HepG2 (cell line): ENCODE measurements around the gene ZSCAN23. TPM values are rescaled to one million over a fixed set of nuclear protein-coding genes. Genes with fewer than 3 reads are reported as not detected.

Experiments
- AKAP8 ChIP-seq: sonication (generic); formaldehyde crosslinking; IDR thresholded peaks from 2 replicates; pipeline ENCODE4 v1.5.1; 2020; ENCODE audit warnings: mild to moderate bottlenecking, missing genetic modification reagents
- DR1 ChIP-seq: sonication (generic); formaldehyde crosslinking; IDR thresholded peaks from 2 replicates; pipeline ENCODE4 v1.8.0; 2021; ENCODE audit warnings: mild to moderate bottlenecking, missing genetic modification reagents, inconsistent platforms
- EEA1 ChIP-seq: sonication (generic); formaldehyde crosslinking; IDR thresholded peaks from 2 replicates; pipeline ENCODE4 v1.5.1; 2020; ENCODE audit warnings: mild to moderate bottlenecking, missing genetic modification reagents, borderline replicate concordance
- IKZF4 ChIP-seq: sonication (generic); formaldehyde crosslinking; IDR thresholded peaks from 2 replicates; pipeline ENCODE4 v1.5.1; 2020; ENCODE audit warnings: borderline replicate concordance, mild to moderate bottlenecking, low read depth, missing genetic modification reagents; ENCODE audit errors: not compliant biosample characterization
- MATR3 ChIP-seq: sonication (generic); formaldehyde crosslinking; IDR thresholded peaks from 2 replicates; pipeline ENCODE4 v1.4.0; 2020; ENCODE audit warnings: missing genetic modification reagents
- MZF1 ChIP-seq: sonication (generic); formaldehyde crosslinking; IDR thresholded peaks from 2 replicates; pipeline ENCODE4 v1.8.1; 2023; ENCODE audit warnings: mild to moderate bottlenecking, missing genetic modification reagents, borderline replicate concordance
- RORA ChIP-seq: sonication (generic); formaldehyde crosslinking; IDR thresholded peaks from 2 replicates; pipeline ENCODE4 v1.5.0; 2020; ENCODE audit warnings: mild to moderate bottlenecking, missing genetic modification reagents, moderate library complexity
- ZMAT3 ChIP-seq: sonication (generic); formaldehyde crosslinking; conservative IDR thresholded peaks from 2 replicates; pipeline ENCODE4 v1.7.0; 2021; ENCODE audit warnings: missing genetic modification reagents
- ZNF3 ChIP-seq: IDR thresholded peaks from 2 replicates; pipeline ENCODE4 v1.7.0; 2017; ENCODE audit warnings: inconsistent platforms
- ZNF350 ChIP-seq: sonication (generic); formaldehyde crosslinking; IDR thresholded peaks from 2 replicates; pipeline ENCODE4 v1.4.0; 2020; ENCODE audit warnings: mild to moderate bottlenecking, low read depth, missing genetic modification reagents, borderline replicate concordance
- ZNF746 ChIP-seq: sonication (generic); formaldehyde crosslinking; IDR thresholded peaks from 2 replicates; pipeline ENCODE4 v1.8.0; 2022; ENCODE audit warnings: mild to moderate bottlenecking, missing genetic modification reagents
- polyA plus RNA-seq, 8 experiments: library from polyadenylated mRNA; depleted of rRNA in 3 of 8; stranded (reverse) in 7 of 8; unstranded in 1 of 8; fragments of >200 nt; fragmentation: Illumina TruSeq in 4 of 8; extraction: Trizol in 4 of 8; gene quantifications; 2 replicates each; pipeline versions ENCODE4 v1.2.1 to v1.2.3, GENCODE V29; 2011 to 2016; ENCODE audit warnings: low read depth in 4 of 8, missing spikeins in 1 of 8, mixed read lengths in 1 of 8; ENCODE audit not compliant: insufficient read depth in 1 of 8
- total RNA-seq, 5 experiments: library from RNA; depleted of rRNA; stranded (reverse); fragments of >200 nt; fragmentation: Illumina TruSeq; extraction: Trizol; gene quantifications; 2 replicates each; pipeline ENCODE4 v1.2.3, GENCODE V29; 2016; ENCODE audit warnings: low read depth in 1 of 5
- TF ChIP-seq, protein P1 (sequence below): sonication (generic); formaldehyde crosslinking; IDR thresholded peaks from 2 replicates; pipeline ENCODE4 v1.4.0; 2020; ENCODE audit warnings: missing genetic modification reagents
- TF ChIP-seq, protein P2 (sequence below): sonication (generic); formaldehyde crosslinking; IDR thresholded peaks from 2 replicates; pipeline ENCODE4 v1.8.1; 2022; ENCODE audit warnings: mild to moderate bottlenecking, missing genetic modification reagents
- TF ChIP-seq, protein P3 (sequence below): IDR thresholded peaks from 2 replicates; pipeline ENCODE4 v1.6.1; 2012; ENCODE audit warnings: low read depth, low read length, improper control_type of control experiment
- TF ChIP-seq, protein P4 (sequence below), 2 experiments: IDR thresholded peaks; 2 replicates each; pipeline ENCODE4 v1.6.1; 2011 to 2012; ENCODE audit warnings: low read length in 2 of 2, borderline replicate concordance in 1 of 2, low read depth in 1 of 2, mild to moderate bottlenecking in 1 of 2, moderate library complexity in 1 of 2
- TF ChIP-seq, protein P5 (sequence below): sonication (generic); formaldehyde crosslinking; IDR thresholded peaks from 2 replicates; pipeline ENCODE4 v1.4.0; 2020; ENCODE audit warnings: missing genetic modification reagents, mild to moderate bottlenecking, borderline replicate concordance

ZSCAN23 gene
- total and polyA plus RNA-seq, 2 of the 13 experiments (the other 11 are each of a cell fraction or from before 2014, with no cell fraction given): 0.29 to 1.2 TPM

DNA sequence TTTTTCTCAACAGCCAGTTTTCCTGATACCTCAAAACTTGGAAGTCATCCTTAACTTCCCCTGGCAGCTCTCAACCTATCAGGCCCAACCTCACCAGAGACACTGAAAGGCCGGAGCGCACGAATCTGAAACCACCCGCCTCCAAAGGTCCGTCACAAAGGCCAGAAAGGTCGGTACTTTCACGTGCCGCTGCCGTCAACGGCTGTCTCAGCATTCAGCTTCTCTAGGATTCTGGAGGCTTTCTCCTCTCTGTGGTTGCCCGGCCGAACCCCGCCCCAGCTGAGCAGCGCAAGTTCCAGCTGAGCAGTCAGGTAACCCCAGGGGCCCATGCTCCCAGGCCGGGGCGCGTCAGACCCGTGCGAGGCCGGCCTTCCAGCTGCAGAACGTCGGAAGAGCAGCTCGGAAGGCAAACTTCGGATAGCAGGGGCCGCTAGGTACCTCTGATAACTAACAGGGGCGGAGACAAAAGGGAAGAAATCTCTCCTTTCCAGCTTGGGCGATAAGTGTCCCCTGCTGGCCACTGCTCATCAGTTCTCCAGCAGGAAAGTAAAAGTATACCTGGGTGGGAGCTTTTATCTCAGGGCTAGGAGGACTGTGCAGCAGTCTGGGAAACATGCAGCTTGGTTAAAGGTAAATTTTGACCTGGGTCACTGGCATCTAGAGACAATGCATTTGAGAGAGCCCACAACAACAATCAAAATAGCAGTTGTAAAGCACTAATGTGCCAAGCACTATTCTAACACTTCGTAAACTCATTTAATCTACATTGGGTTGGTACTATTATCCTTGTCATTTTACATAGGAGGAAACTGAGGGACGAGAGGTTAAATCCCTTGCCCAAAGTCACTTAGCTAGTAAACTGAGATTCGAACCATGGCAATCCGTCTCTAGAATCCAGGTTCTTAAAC lies 59.8 kb downstream of the ZSCAN23 start (continued):
- TF ChIP-seq, protein P1, sequence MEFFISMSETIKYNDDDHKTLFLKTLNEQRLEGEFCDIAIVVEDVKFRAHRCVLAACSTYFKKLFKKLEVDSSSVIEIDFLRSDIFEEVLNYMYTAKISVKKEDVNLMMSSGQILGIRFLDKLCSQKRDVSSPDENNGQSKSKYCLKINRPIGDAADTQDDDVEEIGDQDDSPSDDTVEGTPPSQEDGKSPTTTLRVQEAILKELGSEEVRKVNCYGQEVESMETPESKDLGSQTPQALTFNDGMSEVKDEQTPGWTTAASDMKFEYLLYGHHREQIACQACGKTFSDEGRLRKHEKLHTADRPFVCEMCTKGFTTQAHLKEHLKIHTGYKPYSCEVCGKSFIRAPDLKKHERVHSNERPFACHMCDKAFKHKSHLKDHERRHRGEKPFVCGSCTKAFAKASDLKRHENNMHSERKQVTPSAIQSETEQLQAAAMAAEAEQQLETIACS: no peak
- TF ChIP-seq, protein P2, sequence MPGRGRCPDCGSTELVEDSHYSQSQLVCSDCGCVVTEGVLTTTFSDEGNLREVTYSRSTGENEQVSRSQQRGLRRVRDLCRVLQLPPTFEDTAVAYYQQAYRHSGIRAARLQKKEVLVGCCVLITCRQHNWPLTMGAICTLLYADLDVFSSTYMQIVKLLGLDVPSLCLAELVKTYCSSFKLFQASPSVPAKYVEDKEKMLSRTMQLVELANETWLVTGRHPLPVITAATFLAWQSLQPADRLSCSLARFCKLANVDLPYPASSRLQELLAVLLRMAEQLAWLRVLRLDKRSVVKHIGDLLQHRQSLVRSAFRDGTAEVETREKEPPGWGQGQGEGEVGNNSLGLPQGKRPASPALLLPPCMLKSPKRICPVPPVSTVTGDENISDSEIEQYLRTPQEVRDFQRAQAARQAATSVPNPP (CRISPR knock-in tag): peak; percentile 88
- TF ChIP-seq ZNF3 (no peak), RORA (CRISPR knock-in tag) (0 out of 2 replicates have a peak, but pooled peaks have one; percentile 10), MZF1 (CRISPR knock-in tag) (0 out of 2 replicates have a peak, but pooled peaks have one; percentile 23), MATR3 (no peak), ZNF350 (CRISPR knock-in tag) (peak; percentile 96), AKAP8 (CRISPR knock-in tag) (peak; percentile 49; the same call in 1 of the 2 replicates), EEA1 (CRISPR knock-in tag) (no peak), ZMAT3 (CRISPR knock-in tag) (peak; percentile 85; the same call in 1 of the 2 replicates), DR1 (CRISPR knock-in tag) (peak; percentile 91), ZNF746 (CRISPR knock-in tag) (peak; percentile 60; the same call in 1 of the 2 replicates), IKZF4 (CRISPR knock-in tag) (peak; percentile 80)
- TF ChIP-seq, protein P3, sequence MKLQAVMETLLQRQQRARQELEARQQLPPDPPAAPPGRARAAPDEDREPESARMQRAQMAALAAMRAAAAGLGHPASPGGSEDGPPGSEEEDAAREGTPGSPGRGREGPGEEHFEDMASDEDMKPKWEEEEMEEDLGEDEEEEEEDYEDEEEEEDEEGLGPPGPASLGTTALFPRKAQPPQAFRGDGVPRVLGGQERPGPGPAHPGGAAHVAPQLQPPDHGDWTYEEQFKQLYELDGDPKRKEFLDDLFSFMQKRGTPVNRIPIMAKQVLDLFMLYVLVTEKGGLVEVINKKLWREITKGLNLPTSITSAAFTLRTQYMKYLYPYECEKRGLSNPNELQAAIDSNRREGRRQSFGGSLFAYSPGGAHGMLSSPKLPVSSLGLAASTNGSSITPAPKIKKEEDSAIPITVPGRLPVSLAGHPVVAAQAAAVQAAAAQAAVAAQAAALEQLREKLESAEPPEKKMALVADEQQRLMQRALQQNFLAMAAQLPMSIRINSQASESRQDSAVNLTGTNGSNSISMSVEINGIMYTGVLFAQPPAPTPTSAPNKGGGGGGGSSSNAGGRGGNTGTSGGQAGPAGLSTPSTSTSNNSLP: 0 out of 2 replicates have a peak, but pooled peaks have one; percentile 40
- TF ChIP-seq, protein P4, sequence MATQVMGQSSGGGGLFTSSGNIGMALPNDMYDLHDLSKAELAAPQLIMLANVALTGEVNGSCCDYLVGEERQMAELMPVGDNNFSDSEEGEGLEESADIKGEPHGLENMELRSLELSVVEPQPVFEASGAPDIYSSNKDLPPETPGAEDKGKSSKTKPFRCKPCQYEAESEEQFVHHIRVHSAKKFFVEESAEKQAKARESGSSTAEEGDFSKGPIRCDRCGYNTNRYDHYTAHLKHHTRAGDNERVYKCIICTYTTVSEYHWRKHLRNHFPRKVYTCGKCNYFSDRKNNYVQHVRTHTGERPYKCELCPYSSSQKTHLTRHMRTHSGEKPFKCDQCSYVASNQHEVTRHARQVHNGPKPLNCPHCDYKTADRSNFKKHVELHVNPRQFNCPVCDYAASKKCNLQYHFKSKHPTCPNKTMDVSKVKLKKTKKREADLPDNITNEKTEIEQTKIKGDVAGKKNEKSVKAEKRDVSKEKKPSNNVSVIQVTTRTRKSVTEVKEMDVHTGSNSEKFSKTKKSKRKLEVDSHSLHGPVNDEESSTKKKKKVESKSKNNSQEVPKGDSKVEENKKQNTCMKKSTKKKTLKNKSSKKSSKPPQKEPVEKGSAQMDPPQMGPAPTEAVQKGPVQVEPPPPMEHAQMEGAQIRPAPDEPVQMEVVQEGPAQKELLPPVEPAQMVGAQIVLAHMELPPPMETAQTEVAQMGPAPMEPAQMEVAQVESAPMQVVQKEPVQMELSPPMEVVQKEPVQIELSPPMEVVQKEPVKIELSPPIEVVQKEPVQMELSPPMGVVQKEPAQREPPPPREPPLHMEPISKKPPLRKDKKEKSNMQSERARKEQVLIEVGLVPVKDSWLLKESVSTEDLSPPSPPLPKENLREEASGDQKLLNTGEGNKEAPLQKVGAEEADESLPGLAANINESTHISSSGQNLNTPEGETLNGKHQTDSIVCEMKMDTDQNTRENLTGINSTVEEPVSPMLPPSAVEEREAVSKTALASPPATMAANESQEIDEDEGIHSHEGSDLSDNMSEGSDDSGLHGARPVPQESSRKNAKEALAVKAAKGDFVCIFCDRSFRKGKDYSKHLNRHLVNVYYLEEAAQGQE (IDR thresholded peaks at IDR 0.05; ENCODE audit: borderline replicate concordance in 1 of 2, low read depth in 1 of 2, low read length in 2 of 2): peak in 1 of 2 experiments; percentile 25; a peak in 1 of 4 replicates
- TF ChIP-seq, protein P5, sequence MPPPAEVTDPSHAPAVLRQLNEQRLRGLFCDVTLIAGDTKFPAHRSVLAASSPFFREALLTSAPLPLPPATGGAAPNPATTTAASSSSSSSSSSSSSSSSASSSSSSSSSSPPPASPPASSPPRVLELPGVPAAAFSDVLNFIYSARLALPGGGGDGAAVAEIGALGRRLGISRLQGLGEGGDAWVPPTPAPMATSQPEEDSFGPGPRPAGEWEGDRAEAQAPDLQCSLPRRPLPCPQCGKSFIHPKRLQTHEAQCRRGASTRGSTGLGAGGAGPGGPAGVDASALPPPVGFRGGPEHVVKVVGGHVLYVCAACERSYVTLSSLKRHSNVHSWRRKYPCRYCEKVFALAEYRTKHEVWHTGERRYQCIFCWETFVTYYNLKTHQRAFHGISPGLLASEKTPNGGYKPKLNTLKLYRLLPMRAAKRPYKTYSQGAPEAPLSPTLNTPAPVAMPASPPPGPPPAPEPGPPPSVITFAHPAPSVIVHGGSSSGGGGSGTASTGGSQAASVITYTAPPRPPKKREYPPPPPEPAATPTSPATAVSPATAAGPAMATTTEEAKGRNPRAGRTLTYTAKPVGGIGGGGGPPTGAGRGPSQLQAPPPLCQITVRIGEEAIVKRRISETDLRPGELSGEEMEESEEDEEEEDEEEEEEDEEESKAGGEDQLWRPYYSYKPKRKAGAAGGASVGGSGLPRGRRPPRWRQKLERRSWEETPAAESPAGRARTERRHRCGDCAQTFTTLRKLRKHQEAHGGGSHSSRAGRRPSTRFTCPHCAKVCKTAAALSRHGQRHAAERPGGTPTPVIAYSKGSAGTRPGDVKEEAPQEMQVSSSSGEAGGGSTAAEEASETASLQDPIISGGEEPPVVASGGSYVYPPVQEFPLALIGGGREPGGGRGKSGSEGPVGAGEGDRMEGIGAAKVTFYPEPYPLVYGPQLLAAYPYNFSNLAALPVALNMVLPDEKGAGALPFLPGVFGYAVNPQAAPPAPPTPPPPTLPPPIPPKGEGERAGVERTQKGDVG (CRISPR knock-in tag): peak; percentile 90
